ENCODE results near the gene NFATC2.

DNA sequence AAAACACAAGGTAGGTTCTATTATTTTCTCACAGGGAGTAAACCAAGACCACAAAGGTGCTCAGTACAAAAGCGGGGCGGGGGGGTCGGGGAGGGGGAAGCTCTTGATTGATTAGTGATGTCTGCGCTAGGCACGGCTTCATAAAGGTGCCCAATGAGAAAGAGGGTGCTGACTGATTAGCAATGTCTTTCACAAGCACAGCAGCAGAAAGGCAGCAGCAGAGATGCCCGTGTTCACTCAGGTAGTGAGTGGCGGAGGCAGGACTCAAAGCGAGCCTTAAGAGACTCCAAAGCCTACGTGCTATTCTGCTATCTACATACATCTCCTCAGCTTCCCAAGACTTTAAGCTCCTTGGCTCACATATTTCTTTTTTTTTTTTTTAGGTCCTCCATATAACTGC, 20.3 kb downstream of the NFATC2 start:
- TF ChIP-seq, protein P1, sequence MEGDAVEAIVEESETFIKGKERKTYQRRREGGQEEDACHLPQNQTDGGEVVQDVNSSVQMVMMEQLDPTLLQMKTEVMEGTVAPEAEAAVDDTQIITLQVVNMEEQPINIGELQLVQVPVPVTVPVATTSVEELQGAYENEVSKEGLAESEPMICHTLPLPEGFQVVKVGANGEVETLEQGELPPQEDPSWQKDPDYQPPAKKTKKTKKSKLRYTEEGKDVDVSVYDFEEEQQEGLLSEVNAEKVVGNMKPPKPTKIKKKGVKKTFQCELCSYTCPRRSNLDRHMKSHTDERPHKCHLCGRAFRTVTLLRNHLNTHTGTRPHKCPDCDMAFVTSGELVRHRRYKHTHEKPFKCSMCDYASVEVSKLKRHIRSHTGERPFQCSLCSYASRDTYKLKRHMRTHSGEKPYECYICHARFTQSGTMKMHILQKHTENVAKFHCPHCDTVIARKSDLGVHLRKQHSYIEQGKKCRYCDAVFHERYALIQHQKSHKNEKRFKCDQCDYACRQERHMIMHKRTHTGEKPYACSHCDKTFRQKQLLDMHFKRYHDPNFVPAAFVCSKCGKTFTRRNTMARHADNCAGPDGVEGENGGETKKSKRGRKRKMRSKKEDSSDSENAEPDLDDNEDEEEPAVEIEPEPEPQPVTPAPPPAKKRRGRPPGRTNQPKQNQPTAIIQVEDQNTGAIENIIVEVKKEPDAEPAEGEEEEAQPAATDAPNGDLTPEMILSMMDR (IDR thresholded peaks at IDR 0.05; ENCODE audit: insufficient read depth, low read length, poor library complexity, severe bottlenecking): no peak
- no peak for TF ChIP-seq EZH2phosphoT487 (conservative IDR thresholded peaks at IDR 0.05; ENCODE audit: low read length)

All from SU-DHL-6 (cell line).